GM10266 (cell line): Measurements from ENCODE around the gene RNASET2.
A peak's percentile ranks its signal among the peaks of the same experiment; 100 is the strongest.

Experiments used
- DNase-seq: peaks from one replicate; pipeline ENCODE4 v3.0.0; 2012; ENCODE audit errors: extremely low spot score
- CTCF ChIP-seq: IDR thresholded peaks from 2 replicates; pipeline ENCODE4 v1.5.1; 2012; ENCODE audit warnings: mild to moderate bottlenecking, low read depth; ENCODE audit not compliant: control insufficient read depth, insufficient read depth; ENCODE audit errors: missing control alignments

Gene RNASET2

DNA sequence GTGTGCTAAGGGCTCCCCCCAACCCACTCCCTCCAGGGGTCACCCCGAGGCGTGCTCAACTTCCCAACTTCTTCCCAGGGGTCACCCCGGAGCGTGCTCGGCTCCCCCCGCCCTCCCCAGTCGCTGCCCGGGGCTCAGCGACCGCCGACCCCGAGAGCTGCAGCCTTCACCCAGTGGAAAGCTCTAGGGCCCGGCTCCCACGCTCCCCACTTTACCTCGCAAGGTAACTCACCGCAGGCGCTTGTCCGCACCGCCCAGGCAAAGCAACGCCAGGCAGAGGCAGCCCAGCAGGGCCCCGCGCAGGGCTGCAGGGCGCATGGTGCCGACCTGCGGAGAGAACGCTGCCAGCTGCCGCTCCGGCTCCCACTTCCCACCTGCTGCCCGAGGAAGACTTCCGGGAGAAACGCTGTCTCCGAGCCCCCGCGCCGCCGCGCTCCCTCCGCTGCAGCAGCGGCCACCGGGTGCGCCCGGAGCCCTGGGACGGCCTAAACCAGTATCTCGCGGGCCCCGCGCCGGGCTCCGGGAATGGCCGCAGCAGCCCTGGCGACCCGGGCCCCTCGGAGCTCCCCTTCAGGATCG lies 396 bp downstream of the RNASET2 start:
- DNase-seq = no peak

DNA sequence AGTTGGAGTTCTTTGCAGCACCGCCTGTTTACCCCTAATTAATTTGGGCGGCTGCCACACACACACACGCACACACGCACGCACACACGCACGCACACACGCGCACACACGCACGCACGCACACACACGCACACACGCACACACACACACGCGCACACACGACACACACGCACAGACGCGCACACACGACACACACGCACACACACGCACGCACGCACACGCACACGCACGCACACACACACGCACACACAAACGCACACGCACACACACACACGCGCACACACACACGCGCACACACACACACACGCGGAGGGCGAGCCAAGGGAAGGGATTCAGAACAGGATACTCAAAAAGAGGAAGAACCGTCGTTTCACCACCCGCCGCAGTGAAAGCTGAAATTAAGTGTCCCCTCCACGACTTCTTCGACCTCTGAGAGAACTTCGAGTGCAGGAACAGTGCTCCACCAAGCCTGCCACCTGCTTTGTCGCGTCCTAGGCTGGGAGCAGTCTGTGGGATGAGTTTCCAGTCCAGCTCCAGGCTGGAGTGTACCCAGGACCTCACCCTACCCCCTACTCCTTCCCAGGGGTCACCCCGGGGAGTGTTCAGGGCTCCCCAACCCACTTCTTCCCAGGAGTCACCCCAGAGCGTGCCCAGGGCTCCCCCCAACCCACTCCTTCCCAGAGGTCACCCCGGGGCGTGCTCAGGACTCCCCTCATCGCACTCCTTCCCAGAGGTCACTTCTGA lies 1.1 kb downstream of the RNASET2 start:
- peak; percentile 49 for DNase-seq
- TF ChIP-seq CTCF = no peak

More for the DNA sequence above, 396 bp downstream of the RNASET2 start:
- TF ChIP-seq CTCF = no peak

GRCh38 chr6:166954118-166954713 lies 2.1 kb downstream of the RNASET2 start:
- no peak for DNase-seq
- no peak for TF ChIP-seq CTCF

GRCh38 chr6:166952567-166953486 lies 3.5 kb downstream of the RNASET2 start:
- no peak for DNase-seq
- no peak for TF ChIP-seq CTCF

GRCh38 chr6:166952121-166952520 lies 4.2 kb downstream of the RNASET2 start:
- DNase-seq = no peak
- no peak for TF ChIP-seq CTCF

DNA sequence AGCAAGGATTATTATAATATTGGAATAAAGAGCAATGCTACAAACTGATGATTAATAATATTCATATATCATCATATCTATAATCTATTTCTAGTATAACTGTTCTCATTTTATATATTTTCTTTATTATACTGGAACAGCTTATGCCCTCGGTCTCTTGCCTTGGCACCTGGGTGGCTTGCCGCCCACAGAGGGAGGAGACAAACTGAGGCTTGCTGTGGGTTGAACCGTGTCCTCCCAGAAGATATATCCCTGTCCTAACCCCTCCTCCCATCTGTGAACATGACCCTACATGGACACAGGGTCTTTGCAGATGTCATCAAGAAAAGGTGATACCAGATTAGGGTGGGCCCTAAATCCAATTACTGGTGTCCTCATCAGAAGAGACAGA lies 4.7 kb downstream of the RNASET2 start:
- no peak for TF ChIP-seq CTCF
- DNase-seq = no peak
